Measurements from ENCODE around the gene ARMCX6. TPM values are rescaled to one million over a fixed set of nuclear protein-coding genes. Genes with fewer than 3 reads are reported as not detected.

Gene ARMCX6
- 65.6 and 67.8 TPM in 2 replicates for total RNA-seq
- long read RNA-seq, transcript ARMCX6-201 (3 exons, 1,846 nt), result major isoform, 65 of 85 reads
- long read RNA-seq, transcript ARMCX6-206 (4 exons, 846 nt), result minor isoform, 11 of 85 reads
- long read RNA-seq, partial matches to known transcripts, result 3 of 85 reads
- long read RNA-seq, other reads (novel, unspliced or antisense), result 5 of 85 reads

- Mint-ChIP-seq H3K27ac (ENCODE audit: unreplicated experiment) (no peak within 1 kb of the TSS), H3K9me3 (no peaks in the 10 kb centered on the region)
Observed at GRCh38 chrX:101617211-101618191, at the start of gene ARMCX6. Gene ARMCX6 (minus strand): TSS chrX:101618000. CDS start chrX:101616620, 1,380 bp downstream.

GRCh38 chrX:101659601-101660063, 41.8 kb upstream of the ARMCX6 start, which contains the start of gene ARMCX2:
Gene ARMCX2 (minus strand): TSS chrX:101659850. CDS start chrX:101657588, 2,262 bp downstream.
- H3K36me3 Mint-ChIP-seq (ENCODE audit: low read depth), result no peaks in the 10 kb centered on the region
- H3K27me3 Mint-ChIP-seq (ENCODE audit: low read depth), result no peaks in the 10 kb centered on the region
- DNase-seq (ENCODE audit: low read depth, low spot score), result peak; percentile 10
- peak within 1 kb of the TSS; percentile 93 for H3K4me3 Mint-ChIP-seq
- TF ChIP-seq CTCF (conservative IDR thresholded peaks at IDR 0.05), result no peak
- H3K4me1 Mint-ChIP-seq, result peaks cover 15% of the 10 kb centered on the region
- H3K27ac Mint-ChIP-seq (ENCODE audit: unreplicated experiment), result no peak within 1 kb of the TSS
- peaks cover 4% of the 10 kb centered on the region for H3K9me3 Mint-ChIP-seq

More at GRCh38 chrX:101617211-101618191, at the start of gene ARMCX6:
- Mint-ChIP-seq H3K4me1 (peaks cover 23% of the 10 kb centered on the region), H3K27me3 (ENCODE audit: low read depth) (no peaks in the 10 kb centered on the region), H3K4me3 (peak within 1 kb of the TSS; percentile 94), H3K36me3 (ENCODE audit: low read depth) (no peaks in the 10 kb centered on the region)
- DNase-seq (ENCODE audit: low read depth, low spot score), result peak; percentile 44
- TF ChIP-seq CTCF (conservative IDR thresholded peaks at IDR 0.05), result peak; percentile 33

GRCh38 chrX:101658661-101659491, 41.1 kb upstream of the ARMCX6 start:
- Mint-ChIP-seq H3K4me3 (peak overlapping the region; percentile 93), H3K4me1 (peaks cover 15% of the 10 kb centered on the region), H3K36me3 (ENCODE audit: low read depth) (no peaks in the 10 kb centered on the region), H3K9me3 (peaks cover 7% of the 10 kb centered on the region), H3K27me3 (ENCODE audit: low read depth) (no peaks in the 10 kb centered on the region), H3K27ac (ENCODE audit: unreplicated experiment) (no peak overlapping the region)
- peak; percentile 45 for DNase-seq (ENCODE audit: low read depth, low spot score)
- no peak for TF ChIP-seq CTCF (conservative IDR thresholded peaks at IDR 0.05)

- H3K4me1 Mint-ChIP-seq, result peaks cover 15% of the 10 kb centered on the region
- peaks cover 3% of the 10 kb centered on the region for H3K9me3 Mint-ChIP-seq
- H3K27ac Mint-ChIP-seq (ENCODE audit: unreplicated experiment), result no peak overlapping the region
- no peak for DNase-seq (ENCODE audit: low read depth, low spot score)
- no peaks in the 10 kb centered on the region for H3K36me3 Mint-ChIP-seq (ENCODE audit: low read depth)
- H3K27me3 Mint-ChIP-seq (ENCODE audit: low read depth), result no peaks in the 10 kb centered on the region
- TF ChIP-seq CTCF (conservative IDR thresholded peaks at IDR 0.05), result no peak
- H3K4me3 Mint-ChIP-seq, result no peak overlapping the region
Observed at GRCh38 chrX:101657495-101657894, 39.7 kb upstream of the ARMCX6 start.

- Mint-ChIP-seq H3K36me3 (ENCODE audit: low read depth) (no peaks in the 10 kb centered on the region), H3K9me3 (peaks cover 3% of the 10 kb centered on the region), H3K4me1 (peaks cover 15% of the 10 kb centered on the region), H3K27ac (ENCODE audit: unreplicated experiment) (no peak overlapping the region), H3K27me3 (ENCODE audit: low read depth) (no peaks in the 10 kb centered on the region), H3K4me3 (no peak overlapping the region)
- no peak for DNase-seq (ENCODE audit: low read depth, low spot score)
- TF ChIP-seq CTCF (conservative IDR thresholded peaks at IDR 0.05), result no peak
Observed at GRCh38 chrX:101656817-101657216, 39.0 kb upstream of the ARMCX6 start.

All from neural crest cell (in vitro differentiated cells).